GM04504 (cell line): ENCODE measurements around the gene SNRPD3.

Experiments
- DNase-seq: peaks from one replicate; pipeline ENCODE4 v3.0.0-alpha.2; 2012; ENCODE audit warnings: low read depth

The SNRPD3 gene

DNA sequence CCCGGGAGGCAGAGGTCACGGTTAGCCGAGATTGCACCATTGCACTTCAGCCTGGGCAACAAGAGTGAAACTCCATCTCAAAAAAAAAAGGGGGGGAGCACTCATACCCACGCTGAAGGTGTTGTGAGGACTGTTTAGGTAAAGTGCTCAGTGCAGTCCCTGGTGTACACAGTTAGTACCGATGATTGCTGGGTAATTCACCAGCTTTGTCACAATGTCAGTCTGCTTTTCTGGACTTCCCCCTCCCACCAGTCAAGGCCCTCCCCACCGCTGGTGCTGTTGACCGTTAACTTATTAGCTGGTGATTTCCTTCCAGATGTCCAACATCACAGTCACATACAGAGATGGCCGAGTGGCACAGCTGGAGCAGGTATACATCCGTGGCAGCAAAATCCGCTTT is 11.9 kb downstream of the SNRPD3 start:
- DNase-seq = no peak

GRCh38 chr22:24571266-24571665 is 15.5 kb downstream of the SNRPD3 start:
- DNase-seq = no peak

DNA sequence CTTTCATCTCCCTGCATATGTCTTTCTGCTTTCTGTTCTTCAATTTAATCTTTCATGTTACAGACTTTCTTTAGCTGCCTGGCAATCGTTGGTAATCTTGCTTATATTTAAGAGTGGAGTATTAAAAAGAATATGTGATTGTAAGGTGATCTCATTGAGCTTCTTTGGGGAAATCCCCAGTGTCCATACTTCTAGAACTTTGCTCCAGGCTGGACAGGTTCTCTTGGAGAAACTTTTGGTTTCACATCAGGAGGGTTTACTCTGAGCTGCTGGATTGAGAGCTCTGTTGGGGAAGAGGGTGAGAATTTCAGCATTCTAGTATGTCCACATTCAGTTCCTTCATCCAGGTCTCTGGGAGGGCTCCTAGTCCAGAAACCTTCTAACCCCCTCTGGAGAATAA is 21.0 kb downstream of the SNRPD3 start:
- no peak for DNase-seq

DNA sequence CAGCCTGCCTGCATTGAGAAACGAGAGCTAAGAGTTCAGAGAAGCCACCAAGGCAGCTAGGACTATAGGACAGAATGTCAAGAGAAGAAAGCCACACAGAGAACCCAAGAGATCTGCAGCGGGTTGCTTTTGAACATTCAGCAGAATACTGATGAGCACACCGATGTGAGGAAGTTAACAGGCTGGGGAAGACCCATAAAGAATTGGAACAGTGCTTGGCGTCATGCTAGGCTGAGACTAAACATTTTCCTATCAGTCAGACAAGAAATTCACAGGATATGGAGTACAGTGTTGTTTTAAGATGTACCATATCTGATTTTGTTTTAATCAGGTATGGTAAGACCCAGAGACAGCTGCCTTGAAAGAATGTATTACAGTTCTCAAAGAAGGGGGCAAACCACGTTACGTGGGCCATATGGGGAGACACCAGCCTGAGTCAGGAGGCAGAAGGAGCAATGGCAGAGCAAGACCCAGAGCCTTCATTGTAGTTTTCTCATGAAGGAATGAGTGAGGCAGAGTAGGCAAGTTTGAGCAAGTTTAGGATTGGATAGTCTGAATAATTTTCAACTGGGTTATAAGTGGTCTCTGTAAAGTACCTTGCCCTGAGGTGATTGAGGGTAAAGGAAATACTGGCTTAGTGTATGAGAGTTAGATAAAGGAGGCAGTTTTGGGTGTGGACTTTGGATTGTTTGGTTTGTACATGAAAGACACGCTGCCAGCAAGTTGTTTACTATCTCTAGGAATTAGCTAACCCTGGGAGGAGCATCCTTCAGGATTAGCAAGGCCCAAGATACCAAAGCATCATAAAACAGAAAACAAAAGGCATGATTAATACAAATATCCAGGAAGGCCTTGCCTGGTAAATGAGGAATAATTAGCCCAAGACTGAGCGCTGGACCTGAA is 22.8 kb downstream of the SNRPD3 start:
- peak; percentile 74 for DNase-seq

DNA sequence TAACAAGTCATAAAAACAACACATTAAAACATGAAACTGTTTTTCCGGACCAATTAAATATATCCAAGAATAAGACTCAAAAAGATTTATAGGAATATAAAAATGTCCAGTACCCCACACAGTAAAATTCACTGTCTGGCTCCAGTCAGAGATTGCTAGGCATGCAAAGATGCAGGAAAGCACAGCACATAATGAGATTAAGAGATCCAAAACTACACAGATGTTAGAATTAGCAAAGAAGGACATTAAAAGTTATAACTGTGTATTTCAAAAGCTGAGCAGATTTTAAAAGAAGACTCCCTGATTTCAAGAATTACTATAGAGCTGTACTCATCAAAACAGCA is 23.4 kb downstream of the SNRPD3 start:
- no peak for DNase-seq

DNA sequence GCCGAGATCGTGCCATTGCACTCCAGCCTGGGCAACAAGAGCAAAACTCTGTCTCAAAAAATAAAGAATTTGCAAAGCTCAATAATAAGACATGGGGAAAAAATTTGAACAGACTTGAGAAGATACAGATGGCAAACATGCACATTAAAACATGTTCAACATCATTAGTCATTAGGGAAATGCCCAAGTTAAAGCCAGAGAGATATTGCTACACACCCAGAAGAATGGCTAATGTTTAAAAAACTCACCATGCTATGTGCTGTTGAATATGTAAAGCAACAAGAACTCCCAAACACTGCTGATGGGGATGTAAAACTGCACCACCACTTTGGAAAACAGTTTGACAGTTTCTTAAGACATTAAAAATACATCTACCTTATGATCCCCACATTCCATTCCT is 24.5 kb downstream of the SNRPD3 start:
- DNase-seq = peak; percentile 67

DNA sequence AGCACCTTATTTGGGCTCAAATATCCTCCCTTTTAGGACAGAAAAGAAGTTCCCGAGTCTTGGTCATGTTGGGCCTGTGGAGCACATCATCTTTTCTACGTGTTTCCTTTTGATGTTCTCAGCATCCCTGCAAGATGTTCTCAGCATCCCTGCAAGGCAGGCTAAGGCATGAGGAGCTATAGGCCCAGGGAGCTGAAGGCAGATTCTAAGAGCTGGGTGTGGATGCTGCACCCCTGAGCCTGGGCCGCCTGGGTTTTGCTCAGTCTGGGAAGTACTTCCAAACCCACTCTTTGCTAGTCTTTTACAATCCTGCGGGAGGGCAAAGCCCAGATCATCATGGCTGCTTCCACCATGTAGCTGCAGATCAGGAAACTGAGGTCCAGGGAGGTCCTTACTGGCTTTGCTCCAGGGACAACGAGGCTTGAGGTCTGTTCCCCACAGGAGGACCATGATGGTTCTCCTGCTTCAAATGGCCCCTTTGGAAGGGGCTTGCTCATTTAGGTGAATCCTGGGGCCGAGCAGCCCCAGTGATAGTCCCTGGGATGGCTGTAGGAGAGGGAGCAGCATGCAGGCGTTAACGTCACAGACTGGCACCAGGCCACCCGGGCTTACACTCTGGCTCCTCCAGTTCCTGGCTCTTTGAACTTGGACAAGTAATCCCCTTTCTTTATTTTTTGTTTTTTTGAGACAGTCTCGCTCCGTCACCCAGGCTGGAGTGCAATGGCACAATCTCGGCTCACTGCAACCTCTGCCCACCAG is 26.4 kb downstream of the SNRPD3 start:
- no peak for DNase-seq

DNA sequence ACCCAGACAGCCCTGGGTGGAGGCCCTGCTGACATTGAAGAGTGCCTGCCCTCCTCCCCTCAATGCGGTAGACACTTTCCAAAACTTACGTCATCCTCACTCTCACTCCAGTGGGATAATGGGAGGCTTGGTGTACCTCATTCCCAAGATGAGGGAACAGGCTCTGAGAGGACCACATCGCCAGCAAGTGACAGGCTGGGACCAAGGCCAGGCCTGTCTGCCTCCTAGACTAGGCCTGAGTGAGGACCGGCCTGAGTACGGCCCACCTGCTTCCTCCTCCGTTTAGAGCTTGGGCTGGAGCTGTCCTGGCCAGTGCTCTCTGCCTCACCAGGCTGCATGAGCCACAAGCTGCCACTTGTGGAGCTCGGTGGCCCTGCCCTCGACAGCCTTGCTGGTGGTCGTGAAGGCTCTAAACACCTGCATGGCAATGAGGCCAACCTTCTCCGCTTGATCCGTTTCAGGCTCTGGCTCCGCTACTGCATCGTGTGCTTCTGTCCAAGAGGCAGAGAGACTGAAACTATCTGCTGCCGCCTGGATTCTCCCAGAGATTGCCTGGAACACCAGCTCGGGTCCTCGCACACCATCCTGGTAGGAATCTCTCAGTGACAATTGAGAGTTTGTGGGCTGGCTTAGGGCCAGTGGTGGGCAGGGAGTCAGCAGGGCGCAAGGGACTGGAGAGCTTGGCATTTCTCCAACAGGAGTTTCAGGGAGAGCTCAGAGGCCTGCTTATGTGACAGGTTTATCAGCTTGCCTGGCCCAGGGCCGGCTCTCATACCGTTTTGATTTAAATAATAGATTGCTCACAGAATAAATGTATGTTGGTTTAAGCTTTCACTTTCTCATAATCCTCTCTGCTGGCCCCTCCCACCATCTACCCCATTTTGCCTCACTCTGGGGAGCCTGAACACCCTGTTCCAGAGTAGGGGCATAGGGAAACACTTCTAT is 27.7 kb downstream of the SNRPD3 start:
- no peak for DNase-seq

- DNase-seq = no peak
Observed at GRCh38 chr22:24584166-24584790, 28.5 kb downstream of the SNRPD3 start.

- DNase-seq = no peak
Observed at GRCh38 chr22:24584871-24585411, 29.1 kb downstream of the SNRPD3 start.

DNA sequence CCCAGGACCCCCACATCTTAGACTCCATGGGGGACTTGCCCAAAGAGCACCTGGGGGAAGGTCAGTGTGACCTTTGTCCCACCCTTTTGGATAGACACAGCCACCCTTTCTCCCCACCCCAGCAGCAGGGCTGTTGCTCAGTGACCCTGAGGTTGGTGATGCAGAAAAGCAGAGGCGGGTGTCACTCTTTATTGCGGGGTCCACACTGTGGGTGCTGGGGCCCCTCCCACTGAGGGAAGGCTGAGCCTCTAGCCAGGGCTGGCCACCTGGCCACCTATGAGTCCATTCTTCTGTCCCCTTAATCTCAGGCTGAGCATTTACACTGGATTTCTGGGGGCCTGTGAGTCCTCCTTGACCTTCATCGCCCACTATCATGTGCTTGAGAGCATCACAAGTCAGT is 29.7 kb downstream of the SNRPD3 start:
- no peak for DNase-seq

DNA sequence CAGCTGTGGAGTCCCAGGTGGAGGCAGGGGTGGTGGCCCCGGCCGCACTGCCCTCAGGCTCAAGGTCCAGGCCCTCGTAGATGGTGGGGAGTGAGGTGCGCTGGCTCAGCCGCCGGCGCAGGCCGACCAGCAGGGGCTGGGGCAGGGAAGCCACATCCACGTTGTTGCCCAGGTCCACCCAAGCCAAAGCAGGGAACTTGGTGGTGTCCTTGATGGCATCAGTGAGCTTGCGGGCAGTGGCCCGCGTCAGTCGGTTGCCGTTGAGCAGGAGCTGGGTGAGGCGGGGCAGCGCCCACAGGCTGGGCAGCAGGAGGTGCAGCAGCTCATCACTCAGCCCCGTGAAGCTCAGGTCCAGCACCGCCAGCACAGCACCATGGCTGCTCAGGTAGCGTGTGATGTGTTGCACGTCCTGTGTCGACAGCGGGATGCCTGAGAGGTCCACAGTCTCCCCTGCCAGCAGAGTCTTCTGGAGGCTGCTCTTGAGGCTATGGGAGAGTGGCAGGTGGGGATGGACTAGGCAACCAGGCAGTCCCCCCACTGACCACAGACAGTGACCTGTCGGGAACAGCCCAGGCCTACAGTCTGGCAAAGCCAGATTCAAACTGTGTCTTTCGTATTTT is 30.2 kb downstream of the SNRPD3 start:
- no peak for DNase-seq

DNA sequence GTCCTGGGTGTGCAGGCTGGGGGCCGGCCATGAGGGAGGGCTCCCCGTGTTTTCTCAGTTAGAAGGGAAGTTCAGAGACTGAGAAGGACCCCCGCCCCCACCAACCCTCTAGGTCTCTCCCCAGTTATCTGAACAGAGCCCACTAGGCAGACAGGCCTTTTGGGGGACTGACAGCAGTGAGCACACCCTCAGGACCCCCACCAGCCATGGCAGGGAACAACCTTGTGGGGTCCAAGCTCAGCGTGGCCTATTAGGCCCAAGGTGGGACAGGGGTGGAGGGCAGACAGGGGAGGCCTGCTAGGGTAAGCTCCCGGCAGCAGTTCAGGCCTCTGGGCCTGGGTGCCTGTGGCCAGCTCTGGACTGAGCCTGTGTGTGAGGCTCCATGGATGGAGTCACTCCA is 31.5 kb downstream of the SNRPD3 start:
- no peak for DNase-seq

GRCh38 chr22:24587948-24588347 is 32.1 kb downstream of the SNRPD3 start:
- no peak for DNase-seq

DNA sequence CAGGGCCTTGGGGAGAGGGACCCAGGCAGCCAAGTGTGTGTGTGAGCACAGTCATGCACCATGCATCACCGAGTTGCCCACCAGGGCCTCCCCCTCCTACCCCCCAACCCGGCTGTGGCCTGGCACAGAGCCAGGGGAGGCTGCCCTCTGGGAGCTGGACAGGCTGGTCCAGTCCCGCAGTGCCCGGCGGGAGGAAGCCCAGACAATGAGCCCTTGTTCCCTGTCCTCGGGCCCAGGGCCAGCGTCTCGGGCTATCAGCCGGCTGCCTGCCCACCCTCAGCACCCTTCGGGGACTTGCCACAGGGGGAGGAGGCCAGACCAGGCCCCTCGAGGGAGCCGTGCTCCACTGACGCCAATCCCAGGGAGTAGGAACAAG is 32.6 kb downstream of the SNRPD3 start:
- no peak for DNase-seq

DNA sequence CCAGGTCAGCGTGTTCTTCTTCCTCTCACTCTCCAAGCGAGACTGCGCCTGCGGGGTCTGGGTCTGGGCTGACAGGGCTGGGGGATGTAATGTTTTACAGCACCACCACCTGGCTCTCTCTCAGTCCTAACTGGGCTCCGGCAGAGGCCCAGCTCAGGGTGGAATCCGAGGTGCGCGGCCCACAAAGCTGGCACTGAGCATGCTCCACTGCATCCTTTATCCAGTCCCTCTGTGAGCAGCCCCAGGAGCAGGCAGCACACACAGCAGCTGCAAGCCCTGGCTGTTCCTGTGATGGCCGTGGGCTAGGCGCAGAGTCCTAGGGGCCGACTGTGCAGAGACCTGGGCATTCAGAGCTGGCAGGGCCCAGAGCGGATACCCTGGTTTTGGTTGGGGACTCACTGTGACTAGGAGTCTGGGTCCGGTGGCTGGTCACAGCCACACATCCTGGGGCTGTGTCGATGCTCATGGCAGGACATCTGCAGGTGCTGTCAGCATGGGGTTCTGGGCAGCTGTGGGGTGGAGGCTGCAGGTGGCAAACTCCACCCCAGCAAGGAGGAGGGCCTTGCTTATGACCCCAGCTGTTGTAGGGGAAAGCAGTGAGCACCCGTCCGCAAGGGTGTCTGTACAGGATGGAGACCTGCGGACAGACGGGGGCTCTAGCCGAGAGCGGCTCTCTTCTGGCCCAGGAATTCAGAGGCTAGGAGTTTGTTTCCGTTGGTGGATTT is 33.1 kb downstream of the SNRPD3 start:
- DNase-seq = no peak

DNA sequence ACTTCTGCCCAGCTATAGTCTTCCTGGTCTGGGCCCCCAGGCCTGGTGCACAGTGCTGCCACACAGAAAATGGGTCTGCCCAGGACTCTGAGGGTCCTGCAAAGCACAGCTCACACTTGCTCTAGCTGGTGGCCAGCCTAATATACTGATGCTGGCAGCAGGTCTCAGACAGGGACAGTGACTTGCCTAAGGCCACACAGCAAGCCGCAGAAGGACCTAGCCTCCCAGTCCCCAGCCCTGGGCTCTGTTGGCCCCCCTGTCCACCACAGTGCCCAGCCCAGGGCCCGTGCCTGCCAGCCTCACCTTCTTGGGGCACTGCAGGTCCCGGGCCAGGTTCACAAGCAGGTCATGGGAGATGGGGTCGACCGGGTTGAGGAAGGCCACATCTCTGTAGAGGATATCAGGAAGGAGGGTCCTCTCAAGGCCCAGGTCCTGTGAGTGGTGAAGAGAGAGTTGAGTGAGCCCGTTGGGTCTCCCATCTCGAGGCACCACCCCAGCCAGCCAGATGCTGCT is 33.8 kb downstream of the SNRPD3 start:
- no peak for DNase-seq

DNA sequence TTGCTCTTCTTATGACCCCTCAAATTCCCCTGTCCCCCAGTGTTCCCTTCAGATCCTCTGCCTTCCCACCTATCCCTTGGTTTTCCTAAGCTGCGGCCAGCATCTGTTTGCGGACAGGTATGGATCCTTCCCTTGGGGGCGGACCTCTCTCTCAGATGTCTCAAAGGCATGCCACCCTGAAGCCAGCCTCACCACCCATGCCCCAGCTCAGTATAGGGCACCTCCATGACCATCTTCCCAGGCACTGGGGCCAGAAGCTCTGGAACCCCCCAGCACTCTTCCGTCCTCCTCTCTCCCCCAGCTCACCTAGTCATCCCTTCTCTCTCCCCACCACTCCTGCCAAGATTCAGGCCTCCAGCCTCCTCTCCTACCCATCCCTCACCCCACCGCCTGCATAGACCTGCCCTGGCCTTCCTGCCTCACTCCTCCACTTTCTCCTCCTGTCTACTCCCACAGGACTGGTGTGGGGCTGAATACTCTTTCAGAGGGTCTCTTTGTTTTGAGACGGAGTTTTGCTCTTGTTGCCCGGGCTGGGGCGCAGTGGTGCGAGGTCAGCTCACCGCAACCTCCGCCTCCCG is 34.9 kb downstream of the SNRPD3 start:
- no peak for DNase-seq

GRCh38 chr22:24591286-24591830 is 35.6 kb downstream of the SNRPD3 start:
- no peak for DNase-seq
